Stomach (tissue), 4 donors: Measurements from ENCODE around the gene CBX8.

ENCODE experiments used
- EP300 ChIP-seq: sonication (generic); formaldehyde crosslinking; IDR thresholded peaks from one replicate; pipeline ENCODE4 v1.6.1; 2017; ENCODE audit warnings: antibody characterized with exemption
- POLR2A ChIP-seq, 4 donors: fragments of 450-650 bp; IDR thresholded peaks; one replicate each; pipeline ENCODE4 v1.6.1; 2016; ENCODE audit warnings: antibody characterized with exemption in 4 of 4, control low read depth in 2 of 4, mild to moderate bottlenecking in 1 of 4, moderate library complexity in 1 of 4
- POLR2AphosphoS5 ChIP-seq, 3 donors: sonication (generic); formaldehyde crosslinking; IDR thresholded peaks; one replicate each; pipeline ENCODE4 v1.6.1; 2016; ENCODE audit warnings: antibody characterized with exemption in 3 of 3
- TF ChIP-seq, protein P1 (sequence below), 7 experiments: fragments of 450-650 bp in 4 of 7; fragments of 200-600 bp in 3 of 7; sonication (generic) in 3 of 7; IDR thresholded peaks; one replicate each; pipeline ENCODE4 v1.5.1; 2016 to 2019; ENCODE audit warnings: antibody characterized with exemption in 7 of 7, control low read depth in 2 of 7, mild to moderate bottlenecking in 1 of 7

DNA sequence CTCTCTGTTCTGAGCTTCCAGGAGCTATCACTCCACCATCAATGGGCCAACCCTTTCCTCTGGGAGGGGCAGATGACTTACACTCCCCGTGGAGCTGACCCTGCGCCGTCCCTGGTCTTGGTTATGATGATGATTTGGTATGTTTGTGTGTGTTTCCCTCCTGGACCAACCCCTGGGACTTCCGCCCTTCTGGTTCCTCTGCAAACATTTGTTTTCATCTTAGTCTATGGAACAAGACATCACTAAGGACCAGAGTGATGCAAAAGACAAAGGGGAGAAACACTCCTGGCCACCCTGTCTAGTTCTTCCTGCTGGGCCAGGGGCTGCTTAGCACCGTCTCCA, 28.7 kb upstream of the CBX8 start:
- TF ChIP-seq EP300 (no peak), POLR2AphosphoS5 (IDR thresholded peaks at IDR 0.05) (no peak), POLR2A (IDR thresholded peaks at IDR 0.05) (no peak)
- TF ChIP-seq, protein P1, sequence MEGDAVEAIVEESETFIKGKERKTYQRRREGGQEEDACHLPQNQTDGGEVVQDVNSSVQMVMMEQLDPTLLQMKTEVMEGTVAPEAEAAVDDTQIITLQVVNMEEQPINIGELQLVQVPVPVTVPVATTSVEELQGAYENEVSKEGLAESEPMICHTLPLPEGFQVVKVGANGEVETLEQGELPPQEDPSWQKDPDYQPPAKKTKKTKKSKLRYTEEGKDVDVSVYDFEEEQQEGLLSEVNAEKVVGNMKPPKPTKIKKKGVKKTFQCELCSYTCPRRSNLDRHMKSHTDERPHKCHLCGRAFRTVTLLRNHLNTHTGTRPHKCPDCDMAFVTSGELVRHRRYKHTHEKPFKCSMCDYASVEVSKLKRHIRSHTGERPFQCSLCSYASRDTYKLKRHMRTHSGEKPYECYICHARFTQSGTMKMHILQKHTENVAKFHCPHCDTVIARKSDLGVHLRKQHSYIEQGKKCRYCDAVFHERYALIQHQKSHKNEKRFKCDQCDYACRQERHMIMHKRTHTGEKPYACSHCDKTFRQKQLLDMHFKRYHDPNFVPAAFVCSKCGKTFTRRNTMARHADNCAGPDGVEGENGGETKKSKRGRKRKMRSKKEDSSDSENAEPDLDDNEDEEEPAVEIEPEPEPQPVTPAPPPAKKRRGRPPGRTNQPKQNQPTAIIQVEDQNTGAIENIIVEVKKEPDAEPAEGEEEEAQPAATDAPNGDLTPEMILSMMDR (IDR thresholded peaks at IDR 0.05), result no peak
